ENCODE results near the gene UBE3C.
A peak's percentile ranks its signal among the peaks of the same experiment; 100 is the strongest.
"Not testable (repeated sequence)": the region's sequence is repeated elsewhere in the genome, so short reads cannot be mapped to it uniquely, and the experiment has no call there.

UBE3C gene

GRCh38 chr7:157273208-157274093 is 134.7 kb downstream of the UBE3C start:
- peak; percentile 89 for DNase-seq (ENCODE audit: low spot score)

- not testable (repeated sequence) for DNase-seq (ENCODE audit: low spot score)
These were observed 135.4 kb downstream of the UBE3C start for GRCh38 chr7:157274094-157274634.

- no peak for DNase-seq (ENCODE audit: low spot score)
These were observed 136.3 kb downstream of the UBE3C start for GRCh38 chr7:157274991-157275427.

DNA sequence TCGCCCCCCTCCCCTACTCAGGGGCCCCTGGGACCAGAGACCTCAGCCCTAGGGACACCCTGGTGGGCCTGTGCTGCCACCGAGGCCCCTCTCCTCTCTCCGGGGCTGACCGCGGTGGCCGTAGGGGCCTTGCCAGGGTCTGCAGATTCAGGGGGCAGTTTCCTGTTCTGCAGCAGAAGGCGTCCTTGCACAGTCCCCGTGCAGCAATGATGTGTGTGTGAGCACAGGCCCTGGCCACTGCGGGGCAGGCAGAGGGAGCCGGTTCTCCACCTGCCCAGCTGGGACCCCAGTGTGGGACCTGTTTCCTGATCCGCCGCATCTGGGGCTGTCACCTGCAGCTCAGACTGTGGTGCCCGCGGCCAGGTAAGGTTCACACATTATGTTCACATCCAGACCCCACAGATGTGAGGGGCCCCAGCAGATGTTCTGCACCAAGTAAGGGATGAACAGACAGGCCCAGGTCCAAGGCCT is 137.4 kb downstream of the UBE3C start:
- DNase-seq (ENCODE audit: low spot score), result no peak

- DNase-seq (ENCODE audit: low spot score), result no peak
These were observed 138.2 kb downstream of the UBE3C start for GRCh38 chr7:157276731-157277562.

DNA sequence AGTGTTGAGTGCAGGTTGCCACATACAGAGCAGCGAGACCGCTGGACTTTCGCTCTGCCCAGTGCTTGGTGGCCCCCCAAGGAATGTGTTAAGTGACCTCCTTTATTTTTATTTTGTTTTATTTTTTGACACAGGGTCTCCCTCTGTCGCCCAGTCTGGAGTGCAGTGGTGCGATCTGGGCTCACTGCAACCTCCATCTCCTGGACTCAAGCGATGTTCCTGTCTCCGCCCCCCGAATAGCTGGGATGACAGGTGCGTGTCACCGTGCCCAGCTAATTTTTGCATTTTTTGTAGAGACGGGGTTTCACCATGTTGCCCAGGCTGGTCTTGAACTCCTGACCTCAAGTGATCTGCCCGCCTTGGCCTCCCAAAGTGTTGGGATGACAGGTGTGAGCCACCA is 138.8 kb downstream of the UBE3C start:
- DNase-seq (ENCODE audit: low spot score), result not testable (repeated sequence)

- DNase-seq (ENCODE audit: low spot score), result no peak
These were observed 139.6 kb downstream of the UBE3C start for GRCh38 chr7:157278167-157278790.

- peak; percentile 47 for DNase-seq (ENCODE audit: low spot score)
These were observed 140.3 kb downstream of the UBE3C start for GRCh38 chr7:157278791-157279724.

DNA sequence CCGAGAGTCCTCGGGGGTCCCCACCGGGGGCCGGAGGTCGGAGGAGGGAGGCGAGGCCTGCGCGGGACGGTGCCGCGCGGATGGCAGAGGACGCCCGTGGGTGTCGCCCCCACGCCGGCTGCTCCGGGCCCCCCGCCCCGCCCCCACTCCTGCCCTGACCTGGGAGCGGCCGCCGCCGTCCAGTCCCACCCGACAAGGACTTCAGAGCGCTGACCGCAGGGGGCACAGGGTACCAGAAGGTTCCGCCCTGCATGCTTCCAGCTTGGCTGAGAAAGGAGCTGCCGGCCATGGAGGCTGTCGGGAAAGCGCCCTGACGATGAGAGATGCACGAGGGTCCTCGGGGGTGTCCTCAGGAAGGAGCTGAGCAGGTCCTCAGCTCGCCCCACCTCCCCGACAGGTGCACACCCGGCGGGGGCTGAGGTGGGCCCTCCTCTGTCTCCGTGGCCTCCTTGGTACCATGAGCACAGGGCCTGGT is 141.1 kb downstream of the UBE3C start:
- DNase-seq (ENCODE audit: low spot score), result no peak

DNA sequence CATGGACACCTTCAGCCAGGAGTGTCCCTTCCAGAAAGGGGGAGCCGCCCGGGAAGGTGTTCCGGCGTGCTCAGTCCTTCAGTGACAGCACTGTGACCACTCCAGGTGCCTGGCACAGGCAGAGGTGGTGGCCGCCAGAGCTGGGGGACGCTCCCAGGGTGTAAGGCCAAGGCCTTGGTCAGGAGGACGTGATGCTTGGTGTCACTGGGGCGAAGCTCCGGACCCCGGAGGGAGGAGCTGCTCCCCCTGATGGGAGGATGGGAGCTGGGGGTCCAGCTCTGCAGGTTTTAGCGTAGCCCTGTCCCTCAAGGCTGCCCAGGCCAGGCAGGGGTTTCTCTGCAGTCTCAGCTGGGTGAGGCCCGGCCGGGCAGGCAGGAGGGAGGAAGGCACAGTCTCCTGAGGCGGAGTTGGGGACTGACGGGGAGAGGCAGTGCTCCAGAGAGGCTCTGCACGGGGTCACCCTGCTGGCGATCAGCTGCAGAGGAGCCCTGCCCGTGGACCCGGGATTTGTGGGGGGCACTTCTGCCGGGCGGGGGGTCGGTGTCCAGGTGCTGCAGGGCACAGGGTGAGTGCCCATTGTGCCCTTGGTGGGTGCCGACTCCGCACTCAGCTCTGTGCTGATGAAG is 141.6 kb downstream of the UBE3C start:
- DNase-seq (ENCODE audit: low spot score), result no peak

DNA sequence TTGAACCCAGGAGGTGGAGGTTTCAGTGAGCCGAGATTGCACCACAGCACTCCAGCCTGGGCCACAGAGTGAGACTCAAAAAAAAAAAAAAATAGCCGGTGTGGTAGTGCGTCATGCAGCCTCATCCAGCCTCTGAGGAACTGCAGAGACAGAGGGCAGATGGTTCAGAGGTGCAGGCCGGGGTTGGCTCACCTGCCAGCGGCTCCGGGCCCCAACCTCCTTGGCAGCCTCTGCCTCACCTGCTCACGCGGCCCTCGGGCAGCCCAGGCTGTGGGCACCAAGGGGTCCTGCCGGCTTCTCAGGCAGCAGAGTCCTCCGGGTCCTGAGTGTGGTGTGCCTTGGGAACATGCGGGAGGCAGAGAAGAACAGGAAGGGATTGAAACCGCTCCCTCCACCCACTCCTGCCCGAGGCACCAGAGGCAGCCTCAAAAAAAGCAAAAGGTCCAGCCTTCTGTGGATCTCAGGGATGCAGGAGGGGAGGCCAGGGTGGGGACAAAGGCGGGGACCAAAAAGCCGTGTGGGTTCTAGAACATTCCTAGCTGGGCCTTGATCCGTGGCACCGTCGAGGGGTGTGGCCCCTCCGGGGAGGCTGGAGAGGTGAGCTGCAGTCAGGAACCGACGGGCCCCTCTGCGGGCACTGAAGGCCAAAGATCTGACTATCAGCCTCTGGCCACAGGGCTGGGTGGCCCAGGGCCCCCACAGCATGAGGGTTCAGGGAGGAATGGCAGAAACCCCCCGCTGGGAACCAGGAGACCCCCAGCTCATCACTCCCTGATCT is 142.7 kb downstream of the UBE3C start:
- DNase-seq (ENCODE audit: low spot score), result no peak

DNA sequence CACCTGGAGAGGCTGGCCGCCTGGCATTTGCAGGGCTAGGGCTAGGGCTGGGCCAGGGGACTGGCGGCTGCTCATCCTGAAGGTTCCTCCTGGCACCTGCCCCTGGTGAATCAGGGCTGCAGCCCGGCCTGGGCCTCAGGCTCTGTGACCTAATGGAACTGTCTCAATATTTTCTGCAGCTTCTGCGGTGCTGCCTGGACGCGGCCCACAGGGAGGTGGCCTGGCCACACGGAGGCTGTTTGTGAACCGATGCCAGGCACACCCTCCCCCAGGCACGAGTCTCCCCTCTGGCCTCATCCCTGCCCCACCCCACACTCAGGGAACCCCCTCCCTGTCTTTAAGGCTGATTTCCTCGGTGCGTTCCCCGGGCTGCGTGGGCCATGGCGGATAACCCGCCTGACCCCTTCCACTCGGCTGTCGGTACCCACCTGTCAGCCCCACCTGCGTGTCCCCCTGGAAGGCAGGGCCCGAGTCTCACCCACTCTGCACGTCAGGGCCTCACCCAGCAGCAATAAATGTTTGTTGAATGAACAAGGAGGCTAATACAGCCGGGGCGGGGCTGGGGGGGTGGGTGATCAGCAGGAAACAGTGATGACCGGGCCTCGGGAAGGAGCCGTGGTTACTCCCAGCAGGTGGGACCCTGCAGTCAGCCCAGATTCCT is 143.5 kb downstream of the UBE3C start:
- DNase-seq (ENCODE audit: low spot score), result no peak

GRCh38 chr7:157284229-157285014 is 145.7 kb downstream of the UBE3C start:
- DNase-seq (ENCODE audit: low spot score), result no peak

GRCh38 chr7:157291404-157292080 is 152.8 kb downstream of the UBE3C start:
- DNase-seq (ENCODE audit: low spot score), result no peak

DNA sequence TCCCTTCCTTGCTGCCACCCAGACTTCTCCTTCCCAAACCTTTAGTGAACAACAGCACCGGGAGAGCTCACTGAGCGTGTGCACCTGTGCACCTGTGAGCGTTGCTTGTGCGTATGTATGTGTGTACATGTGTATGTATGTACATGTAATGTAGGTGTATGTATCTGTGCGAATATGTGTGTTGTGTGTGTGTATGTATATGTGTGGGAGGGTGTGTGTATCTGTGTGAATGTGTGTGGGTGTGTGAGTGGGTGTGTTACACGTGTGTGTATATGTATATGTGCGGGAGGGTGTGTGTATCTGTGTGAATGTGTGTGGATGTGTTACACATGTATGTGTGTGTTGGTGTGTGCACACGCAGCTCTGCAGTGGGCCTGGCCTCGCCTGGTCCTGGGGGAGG is 153.5 kb downstream of the UBE3C start:
- no peak for DNase-seq (ENCODE audit: low spot score)

- DNase-seq (ENCODE audit: low spot score), result no peak
These were observed 154.2 kb downstream of the UBE3C start for GRCh38 chr7:157292770-157293412.

DNA sequence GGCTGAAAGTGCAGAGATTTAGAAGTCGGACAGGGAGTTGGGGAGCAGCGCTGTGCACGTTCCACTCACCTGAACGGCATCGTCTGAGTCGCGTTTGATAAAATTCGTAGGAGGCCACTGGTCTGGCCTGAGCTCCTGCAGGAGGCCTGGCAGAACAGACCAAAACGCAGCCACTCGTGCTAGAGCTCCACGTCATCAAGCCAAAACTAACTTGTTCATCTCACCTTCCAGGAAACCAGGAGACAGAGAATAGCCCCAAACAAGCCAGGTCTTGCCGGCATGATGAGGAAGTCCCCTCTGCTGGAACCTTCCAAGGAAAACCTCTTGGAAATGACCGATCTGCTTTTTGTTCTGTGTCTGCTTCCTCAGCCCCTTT is 154.7 kb downstream of the UBE3C start:
- no peak for DNase-seq (ENCODE audit: low spot score)

Data from germinal center (tissue), 1 donor.